ENCODE results near the gene ILKAP.

DNA sequence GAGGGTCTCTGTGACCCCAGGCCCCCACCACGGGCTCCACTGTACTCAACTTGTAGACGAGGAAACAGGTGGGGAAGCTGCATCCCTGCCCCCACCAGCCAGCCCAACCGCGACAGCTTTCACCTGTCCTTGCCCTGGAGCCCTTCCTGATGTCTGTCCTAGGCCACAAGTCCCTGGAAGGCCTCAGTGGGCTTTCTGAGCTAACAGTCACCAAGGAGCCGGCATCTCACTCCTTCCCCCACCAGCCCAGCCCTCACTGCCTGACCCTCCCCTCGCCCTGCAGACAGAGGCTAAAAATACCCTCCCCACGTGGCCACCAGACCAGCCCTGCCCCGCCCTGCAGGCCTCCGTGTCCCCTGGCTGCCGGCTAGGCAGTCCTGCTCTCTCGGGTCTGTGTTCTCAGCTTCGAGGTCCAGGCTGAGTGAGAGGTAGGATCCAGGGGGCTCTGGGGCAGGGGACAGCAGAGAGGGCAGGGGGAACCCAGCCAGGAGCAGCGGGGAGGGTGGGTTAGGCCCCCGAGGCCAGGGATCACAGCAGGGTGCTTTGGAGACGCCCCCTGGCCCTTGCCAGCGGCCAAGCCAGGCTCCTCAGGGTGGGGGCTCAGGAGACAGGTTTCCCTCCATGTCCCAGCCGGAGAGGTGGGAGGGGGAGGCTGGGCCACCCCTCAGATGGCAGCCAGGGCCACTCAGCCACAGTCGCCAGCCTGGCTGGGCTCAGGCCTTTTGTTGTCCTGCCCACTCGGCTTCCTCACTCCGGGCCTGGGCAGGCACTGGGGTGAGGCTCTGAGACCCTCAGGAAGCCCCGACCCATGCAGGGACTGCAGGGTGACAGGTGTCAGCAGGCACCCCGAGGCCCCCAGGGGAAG is 64.9 kb downstream of the ILKAP start, which contains the start of gene KLHL30:
- TF ChIP-seq, protein P1, sequence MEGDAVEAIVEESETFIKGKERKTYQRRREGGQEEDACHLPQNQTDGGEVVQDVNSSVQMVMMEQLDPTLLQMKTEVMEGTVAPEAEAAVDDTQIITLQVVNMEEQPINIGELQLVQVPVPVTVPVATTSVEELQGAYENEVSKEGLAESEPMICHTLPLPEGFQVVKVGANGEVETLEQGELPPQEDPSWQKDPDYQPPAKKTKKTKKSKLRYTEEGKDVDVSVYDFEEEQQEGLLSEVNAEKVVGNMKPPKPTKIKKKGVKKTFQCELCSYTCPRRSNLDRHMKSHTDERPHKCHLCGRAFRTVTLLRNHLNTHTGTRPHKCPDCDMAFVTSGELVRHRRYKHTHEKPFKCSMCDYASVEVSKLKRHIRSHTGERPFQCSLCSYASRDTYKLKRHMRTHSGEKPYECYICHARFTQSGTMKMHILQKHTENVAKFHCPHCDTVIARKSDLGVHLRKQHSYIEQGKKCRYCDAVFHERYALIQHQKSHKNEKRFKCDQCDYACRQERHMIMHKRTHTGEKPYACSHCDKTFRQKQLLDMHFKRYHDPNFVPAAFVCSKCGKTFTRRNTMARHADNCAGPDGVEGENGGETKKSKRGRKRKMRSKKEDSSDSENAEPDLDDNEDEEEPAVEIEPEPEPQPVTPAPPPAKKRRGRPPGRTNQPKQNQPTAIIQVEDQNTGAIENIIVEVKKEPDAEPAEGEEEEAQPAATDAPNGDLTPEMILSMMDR (IDR thresholded peaks at IDR 0.05): no peak
- TF ChIP-seq EZH2 (IDR thresholded peaks at IDR 0.05; ENCODE audit: borderline replicate concordance, insufficient read depth, low read depth, low read length, poor library complexity, severe bottlenecking): no peak
